ENCODE measurements around the gene ASB3. TPM values are rescaled to one million over a fixed set of nuclear protein-coding genes. Genes with fewer than 3 reads are reported as not detected.
A peak's percentile ranks its signal among the peaks of the same experiment; 100 is the strongest.
"Not testable (repeated sequence)": the region's sequence is repeated elsewhere in the genome, so short reads cannot be mapped to it uniquely, and the experiment has no call there.

ASB3 gene
- total and polyA plus RNA-seq, 4 donors = 7.0 to 54.9 (median 18.1) TPM

DNA sequence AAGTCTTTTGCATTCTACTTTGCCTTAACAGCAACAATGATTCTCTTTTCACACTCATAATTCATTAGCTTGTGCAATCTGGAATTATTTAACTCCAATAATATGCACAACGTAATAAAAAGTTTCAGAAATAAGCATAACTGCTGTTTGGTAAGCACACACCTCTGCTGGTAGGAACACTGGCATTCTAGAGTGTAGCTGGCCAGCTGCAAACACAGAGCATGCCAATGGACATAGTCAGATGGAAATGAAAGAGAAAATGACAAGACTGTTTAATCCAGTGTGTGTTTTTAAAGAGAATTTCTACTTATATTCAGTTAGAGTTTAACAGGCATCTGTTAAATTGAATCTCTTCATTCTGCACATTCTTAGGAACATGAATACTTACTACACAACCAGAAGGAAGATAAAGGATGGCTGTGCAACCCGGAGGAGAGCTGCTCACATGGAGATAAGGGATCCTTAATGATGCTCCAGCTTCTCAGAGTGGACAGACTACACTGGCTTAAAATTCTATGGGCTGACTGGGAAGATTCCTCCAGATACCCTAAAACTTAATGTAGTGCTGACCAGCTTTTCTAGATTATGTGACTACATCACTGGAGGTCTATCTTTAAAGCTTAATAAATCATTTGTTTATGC lies 113.8 kb downstream of the ASB3 start:
- WGBS, 2 donors = 72 to 82% methylated on average over 2 of the region's 2 CpGs
- Histone ChIP-seq H3K27me3 (ENCODE audit: control insufficient read depth in 3 of 3, insufficient read depth in 3 of 3, low read length in 2 of 3) (no peaks in the 10 kb centered on the region), H3K9ac (ENCODE audit: insufficient read depth in 1 of 2, low read length in 2 of 2) (no peak overlapping the region), H3K4me1 (ENCODE audit: control insufficient read depth in 5 of 5, insufficient read depth in 5 of 5, low read length in 5 of 5) (peaks cover 0 to 13% (median 0%) of the 10 kb centered on the region in 5 donors), H3K27ac (ENCODE audit: low read depth in 1 of 2, low read length in 1 of 2) (no peak overlapping the region), H3K9me3 (ENCODE audit: control insufficient read depth in 4 of 4, insufficient read depth in 3 of 4, low read length in 3 of 4) (no peaks in the 10 kb centered on the region), H3K4me3 (no peak overlapping the region), H3K36me3 (ENCODE audit: control insufficient read depth in 4 of 4, insufficient read depth in 4 of 4, low read length in 4 of 4) (peaks cover 0 to 9% (median 2%) of the 10 kb centered on the region in 4 donors)
- DNase-seq (peak in 2 of 3 donors; percentile 4 to 10), ATAC-seq (ENCODE audit: insufficient read depth, low FRiP score) (no peak)
- TF ChIP-seq CTCF (IDR thresholded peaks at IDR 0.05; ENCODE audit: control extremely low read depth, extremely low read depth) = no peak

DNA sequence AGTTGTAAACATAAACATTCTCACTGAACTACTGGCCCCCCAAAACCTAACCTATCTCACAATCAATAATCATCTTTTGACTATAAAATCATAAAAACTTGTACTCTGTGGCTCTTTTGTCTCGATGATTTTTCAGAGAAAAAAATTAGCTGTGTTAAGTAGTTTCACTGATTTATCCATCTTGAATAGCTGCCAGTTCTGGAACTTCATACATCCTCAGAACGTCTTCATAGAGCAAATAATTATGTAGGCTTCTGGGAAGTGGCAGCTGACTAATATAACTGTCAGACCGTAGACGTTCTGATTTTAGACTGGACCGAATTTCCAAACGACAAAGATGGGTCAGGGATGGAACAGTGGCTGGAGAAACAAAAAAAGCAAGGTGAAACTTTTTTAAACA lies 116.4 kb downstream of the ASB3 start:
- no peak overlapping the region for H3K4me3 ChIP-seq
- no peak for ATAC-seq (ENCODE audit: insufficient read depth, low FRiP score)
- no peak overlapping the region for H3K27ac ChIP-seq (ENCODE audit: low read depth in 1 of 2, low read length in 1 of 2)
- H3K4me1 ChIP-seq (ENCODE audit: control insufficient read depth in 5 of 5, insufficient read depth in 5 of 5, low read length in 5 of 5) = peaks cover 0 to 13% (median 0%) of the 10 kb centered on the region in 5 donors
- H3K9me3 ChIP-seq (ENCODE audit: control insufficient read depth in 4 of 4, insufficient read depth in 3 of 4, low read length in 3 of 4) = no peaks in the 10 kb centered on the region
- WGBS, 2 donors = 68 to 76% methylated on average over 6 of the region's 6 CpGs
- DNase-seq = peak in 2 of 3 donors; percentile 79 to 90
- TF ChIP-seq CTCF (IDR thresholded peaks at IDR 0.05; ENCODE audit: control extremely low read depth, extremely low read depth) = no peak
- H3K27me3 ChIP-seq (ENCODE audit: control insufficient read depth in 3 of 3, insufficient read depth in 3 of 3, low read length in 2 of 3) = no peaks in the 10 kb centered on the region
- H3K9ac ChIP-seq (ENCODE audit: insufficient read depth in 1 of 2, low read length in 2 of 2) = no peak overlapping the region
- H3K36me3 ChIP-seq (ENCODE audit: control insufficient read depth in 4 of 4, insufficient read depth in 4 of 4, low read length in 4 of 4) = peaks cover 0 to 9% (median 1%) of the 10 kb centered on the region in 4 donors

- 79 to 95% methylated on average over 3 of the region's 3 CpGs for WGBS, 2 donors
- Histone ChIP-seq H3K4me1 (ENCODE audit: control insufficient read depth in 5 of 5, insufficient read depth in 5 of 5, low read length in 5 of 5) (peaks cover 0 to 13% (median 0%) of the 10 kb centered on the region in 5 donors), H3K27ac (ENCODE audit: low read depth in 1 of 2, low read length in 1 of 2) (no peak overlapping the region), H3K4me3 (no peak overlapping the region), H3K9ac (ENCODE audit: insufficient read depth in 1 of 2, low read length in 2 of 2) (no peak overlapping the region), H3K36me3 (ENCODE audit: control insufficient read depth in 4 of 4, insufficient read depth in 4 of 4, low read length in 4 of 4) (peaks cover 0 to 9% (median 1%) of the 10 kb centered on the region in 4 donors), H3K9me3 (ENCODE audit: control insufficient read depth in 4 of 4, insufficient read depth in 3 of 4, low read length in 3 of 4) (no peaks in the 10 kb centered on the region), H3K27me3 (ENCODE audit: control insufficient read depth in 3 of 3, insufficient read depth in 3 of 3, low read length in 2 of 3) (no peaks in the 10 kb centered on the region)
- ATAC-seq (ENCODE audit: insufficient read depth, low FRiP score) (no peak), DNase-seq (no peak)
- no peak for TF ChIP-seq CTCF (IDR thresholded peaks at IDR 0.05; ENCODE audit: control extremely low read depth, extremely low read depth)
Measured at GRCh38 chr2:53668624-53669026, 118.1 kb downstream of the ASB3 start.

DNA sequence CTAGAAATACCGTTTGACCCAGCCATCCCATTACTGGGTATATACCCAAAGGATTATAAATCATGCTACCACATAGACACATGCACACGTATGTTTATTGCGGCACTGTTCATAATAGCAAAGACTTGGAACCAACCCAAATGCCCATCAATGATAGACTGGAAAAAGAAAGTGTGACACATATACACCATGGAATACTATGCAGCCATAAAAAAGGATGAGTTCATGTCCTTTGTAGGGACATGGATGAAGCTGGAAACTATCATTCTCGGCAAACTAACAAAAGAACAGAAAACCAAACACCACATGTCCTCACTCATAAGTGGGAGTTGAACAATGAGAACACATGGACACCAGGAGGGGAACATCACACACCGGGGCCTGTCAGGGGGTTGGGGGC lies 119.6 kb downstream of the ASB3 start:
- not testable (repeated sequence) for H3K27ac ChIP-seq (ENCODE audit: low read depth in 1 of 2, low read length in 1 of 2); H3K27me3 ChIP-seq (ENCODE audit: control insufficient read depth in 3 of 3, insufficient read depth in 3 of 3, low read length in 2 of 3); DNase-seq; ATAC-seq (ENCODE audit: insufficient read depth, low FRiP score); H3K9me3 ChIP-seq (ENCODE audit: control insufficient read depth in 4 of 4, insufficient read depth in 3 of 4, low read length in 3 of 4); H3K36me3 ChIP-seq (ENCODE audit: control insufficient read depth in 4 of 4, insufficient read depth in 4 of 4, low read length in 4 of 4); H3K4me3 ChIP-seq; H3K9ac ChIP-seq (ENCODE audit: insufficient read depth in 1 of 2, low read length in 2 of 2)
- H3K4me1 ChIP-seq (ENCODE audit: control insufficient read depth in 5 of 5, insufficient read depth in 5 of 5, low read length in 5 of 5) = peaks cover 0 to 13% (median 0%) of the 10 kb centered on the region in 5 donors
- 96 to 97% methylated on average over 5 of the region's 5 CpGs for WGBS, 2 donors
